HCT116 (cell line): Measurements from ENCODE around the gene FUOM. TPM values are rescaled to one million over a fixed set of nuclear protein-coding genes. Genes with fewer than 3 reads are reported as not detected.

Experiments
- ATAC-seq: fragments of 200-7000 bp; cut with Tn5 transposase; 2 replicates; pipeline ENCODE4 v1.9.1; 2020; ENCODE audit warnings: mild to moderate bottlenecking, moderate library complexity
- BruUV-seq: library from RNA; stranded (reverse); fragments of 400-500 nt; replicated peaks from 2 replicates; lab custom pipeline; 2021; lab: Mats Ljungman, UMichigan
- CTCF ChIA-PET: fragments of 300-600 bp; sonication (Branson Sonifier 250); formaldehyde crosslinking; loops from one replicate; lab custom pipeline; 2021; ENCODE audit warnings: antibody characterized with exemption; lab: Charles Lee
- POLR2A ChIA-PET: fragments of 300-600, 350-600 bp; sonication (Branson Sonifier 250); formaldehyde crosslinking; loops from one replicate; lab custom pipeline; 2021; ENCODE audit warnings: antibody characterized with exemption; lab: Charles Lee
- RAD21 ChIA-PET, 2 experiments: fragments of 300-600 bp; sonication (Branson Sonifier 250); formaldehyde crosslinking; loops; one replicate each; lab custom pipeline; 2023; ENCODE audit warnings: low total read pairs in 2 of 2; ENCODE audit not compliant: uncharacterized antibody in 2 of 2, unreplicated experiment in 2 of 2, low non-redundant PET in 1 of 2; lab: Charles Lee
- DNase-seq: peaks from one replicate; pipeline ENCODE4 v3.0.0-alpha.2; 2010; ENCODE audit warnings: low read depth, low spot score
- H2AFZ ChIP-seq: fragments of 200-600 bp; shearing (Covaris generic), sonication (generic); 2 replicates; pipeline ENCODE4 v1.6.1; 2017; ENCODE audit warnings: low read depth, mixed run types, mixed read lengths, antibody characterized with exemption, low read length; ENCODE audit not compliant: poor library complexity, severe bottlenecking
- H3K27ac ChIP-seq: 2 replicates; pipeline ENCODE4 v1.5.1; 2012; ENCODE audit warnings: low read depth, low read length
- H3K27me3 ChIP-seq: fragments of 200-600 bp; sonication (generic); 2 replicates; pipeline ENCODE4 v1.6.1; 2016; ENCODE audit warnings: mixed run types, low read length, mixed read lengths; ENCODE audit not compliant: insufficient read depth
- H3K36me3 ChIP-seq, 2 experiments: fragments of 200-500 bp in 1 of 2; fragments of 200-600 bp in 1 of 2; sonication (Bioruptor generic) in 1 of 2; sonication (generic) in 1 of 2; 2 replicates each; pipeline versions ENCODE4 v1.5.1 to v1.6.1; 2014 to 2016; ENCODE audit warnings: low read length in 2 of 2, inconsistent platforms in 1 of 2, mixed read lengths in 1 of 2, mixed run types in 1 of 2; ENCODE audit not compliant: insufficient read depth in 2 of 2, control insufficient read depth in 1 of 2
- H3K4me1 ChIP-seq, 2 experiments: fragments of 200-600 bp in 1 of 2; sonication (generic) in 1 of 2; 2 replicates each; pipeline versions ENCODE4 v1.5.1 to v1.6.1; 2012 to 2017; ENCODE audit warnings: low read length in 2 of 2, inconsistent platforms in 1 of 2, mild to moderate bottlenecking in 1 of 2, mixed read lengths in 1 of 2, mixed run types in 1 of 2, moderate library complexity in 1 of 2; ENCODE audit not compliant: insufficient read depth in 2 of 2, control insufficient read depth in 1 of 2
- H3K4me2 ChIP-seq: fragments of 200-600 bp; sonication (generic); 2 replicates; pipeline ENCODE4 v1.6.1; 2017; ENCODE audit warnings: mixed run types, low read length, mixed read lengths
- H3K4me3 ChIP-seq, 2 experiments: fragments of 200-600 bp in 1 of 2; sonication (generic) in 1 of 2; replicated peaks in 1 of 2; 2 replicates each; pipeline ENCODE4 v1.5.1; 2011 to 2016; ENCODE audit warnings: low read length in 2 of 2, control low read depth in 1 of 2, low read depth in 1 of 2, mild to moderate bottlenecking in 1 of 2, mixed read lengths in 1 of 2, mixed run types in 1 of 2
- H3K79me2 ChIP-seq: fragments of 200-600 bp; sonication (generic); 2 replicates; pipeline ENCODE4 v1.6.1; 2017; ENCODE audit warnings: mild to moderate bottlenecking, mixed run types, low read length, moderate library complexity, mixed read lengths; ENCODE audit not compliant: insufficient read depth
- H3K9ac ChIP-seq: fragments of 200-600 bp; sonication (generic); 2 replicates; pipeline ENCODE4 v1.6.1; 2016; ENCODE audit warnings: low read length, mixed read lengths
- H3K9me2 ChIP-seq: fragments of 200-600 bp; sonication (generic), shearing (Covaris generic); 2 replicates; pipeline ENCODE4 v1.6.1; 2017; ENCODE audit warnings: mixed run types, mild to moderate bottlenecking, moderate library complexity; ENCODE audit not compliant: insufficient read depth
- H3K9me3 ChIP-seq, 2 experiments: fragments of 200-500 bp in 1 of 2; fragments of 200-600 bp in 1 of 2; sonication (Bioruptor generic) in 1 of 2; sonication (generic) in 1 of 2; 2 replicates each; pipeline ENCODE4 v1.6.1; 2014 to 2017; ENCODE audit warnings: low read length in 2 of 2, mixed read lengths in 2 of 2, inconsistent platforms in 1 of 2, low read depth in 1 of 2, mild to moderate bottlenecking in 1 of 2, mixed run types in 1 of 2, moderate library complexity in 1 of 2; ENCODE audit not compliant: control insufficient read depth in 1 of 2, insufficient read depth in 1 of 2
- H4K20me1 ChIP-seq: fragments of 200-600 bp; sonication (generic), shearing (Covaris generic); 2 replicates; pipeline ENCODE4 v1.6.1; 2017; ENCODE audit warnings: mixed run types, mild to moderate bottlenecking, moderate library complexity; ENCODE audit not compliant: insufficient read depth
- CEBPB ChIP-seq: IDR thresholded peaks from 2 replicates; pipeline ENCODE4 v1.6.1; 2012; ENCODE audit warnings: low read depth
- FOSL1 ChIP-seq: IDR thresholded peaks from 2 replicates; pipeline ENCODE4 v1.6.1; 2012; ENCODE audit warnings: low read depth
- POLR2AphosphoS5 ChIP-seq: IDR thresholded peaks from 2 replicates; pipeline ENCODE4 v1.6.1; 2011; ENCODE audit warnings: mild to moderate bottlenecking, low read depth, low read length, moderate library complexity
- SRF ChIP-seq: IDR thresholded peaks from 2 replicates; pipeline ENCODE4 v1.6.1; 2012; ENCODE audit warnings: low read depth
- ZBTB33 ChIP-seq: IDR thresholded peaks from 2 replicates; pipeline ENCODE4 v1.6.1; 2011; ENCODE audit warnings: mild to moderate bottlenecking, low read length, moderate library complexity; ENCODE audit not compliant: insufficient replicate concordance; ENCODE audit errors: extremely low read depth
- intact Hi-C: fragments of 100-400 bp; cut with micrococcal nuclease; formaldehyde crosslinking; loops from 2 replicates; pipeline ENCODE4 v1.10.0; 2022
- total RNA-seq: library from RNA; stranded (reverse); gene quantifications from one replicate; pipeline ENCODE4 v1.2.1, GENCODE V29; 2021; ENCODE audit not compliant: unreplicated experiment
- TF ChIP-seq, protein P1 (sequence below): IDR thresholded peaks from 2 replicates; pipeline ENCODE4 v1.6.1; 2012; ENCODE audit warnings: low read depth

FUOM gene
- total RNA-seq, 1 experiment from 2014 or later = 21.5 TPM

DNA sequence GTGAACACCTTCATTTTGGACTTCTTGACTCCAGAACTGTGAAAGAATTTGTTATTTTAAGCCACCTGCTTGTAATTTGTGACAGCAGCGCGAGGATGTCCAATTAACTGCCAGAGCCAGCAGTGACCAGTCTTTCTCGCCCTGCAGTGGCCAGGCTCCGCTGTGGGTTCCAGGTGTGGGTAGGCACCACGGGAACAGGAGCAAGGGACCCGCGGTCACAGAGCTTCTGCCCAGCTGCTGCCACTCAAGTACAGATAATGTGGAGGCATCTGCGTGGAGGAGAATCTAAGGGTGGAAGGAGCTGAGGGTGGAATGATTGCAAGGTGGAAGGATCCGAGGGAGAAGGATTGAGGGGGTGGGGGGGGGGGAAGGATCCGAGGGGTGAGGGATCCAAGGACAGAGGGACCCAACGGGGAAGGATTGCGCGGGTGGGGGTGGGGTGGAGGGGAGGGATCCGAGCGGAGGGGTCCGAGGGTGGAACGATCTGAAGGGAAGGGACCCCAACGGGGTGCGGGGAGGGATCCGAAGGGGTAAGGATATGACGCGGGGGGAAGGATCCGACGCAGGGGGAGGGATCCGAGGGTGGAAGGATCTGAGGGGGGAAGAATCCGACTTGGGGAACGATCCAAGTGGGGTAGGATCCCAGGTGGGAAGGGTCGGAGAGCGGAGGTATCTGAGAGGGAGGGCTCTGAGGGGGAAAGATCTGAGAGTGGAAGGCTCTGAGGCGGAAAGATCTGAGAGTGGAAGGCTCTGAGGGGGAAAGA, 24.7 kb downstream of the FUOM start:
- Histone ChIP-seq H3K9ac (no peak overlapping the region), H3K27me3 (no peaks in the 10 kb centered on the region), H3K4me3 (no peak overlapping the region), H2AFZ (no peak overlapping the region), H3K9me3 (no peaks in the 10 kb centered on the region), H4K20me1 (no peaks in the 10 kb centered on the region), H3K79me2 (no peaks in the 10 kb centered on the region), H3K4me2 (no peak overlapping the region), H3K36me3 (no peaks in the 10 kb centered on the region), H3K27ac (no peak overlapping the region), H3K9me2 (no peaks in the 10 kb centered on the region), H3K4me1 (peaks cover 3 to 7% of the 10 kb centered on the region in 2 experiments)
- no TSS peak for BruUV-seq
- ChIA-PET CTCF (no interaction called here), RAD21 (no interaction called here), POLR2A (no interaction called here)
- intact Hi-C loops = no loop called here
- DNase-seq (no peak), ATAC-seq (no peak)
- TF ChIP-seq ZBTB33 (no peak), CEBPB (no peak), POLR2AphosphoS5 (no peak), SRF (no peak), FOSL1 (no peak)
- TF ChIP-seq, protein P1, sequence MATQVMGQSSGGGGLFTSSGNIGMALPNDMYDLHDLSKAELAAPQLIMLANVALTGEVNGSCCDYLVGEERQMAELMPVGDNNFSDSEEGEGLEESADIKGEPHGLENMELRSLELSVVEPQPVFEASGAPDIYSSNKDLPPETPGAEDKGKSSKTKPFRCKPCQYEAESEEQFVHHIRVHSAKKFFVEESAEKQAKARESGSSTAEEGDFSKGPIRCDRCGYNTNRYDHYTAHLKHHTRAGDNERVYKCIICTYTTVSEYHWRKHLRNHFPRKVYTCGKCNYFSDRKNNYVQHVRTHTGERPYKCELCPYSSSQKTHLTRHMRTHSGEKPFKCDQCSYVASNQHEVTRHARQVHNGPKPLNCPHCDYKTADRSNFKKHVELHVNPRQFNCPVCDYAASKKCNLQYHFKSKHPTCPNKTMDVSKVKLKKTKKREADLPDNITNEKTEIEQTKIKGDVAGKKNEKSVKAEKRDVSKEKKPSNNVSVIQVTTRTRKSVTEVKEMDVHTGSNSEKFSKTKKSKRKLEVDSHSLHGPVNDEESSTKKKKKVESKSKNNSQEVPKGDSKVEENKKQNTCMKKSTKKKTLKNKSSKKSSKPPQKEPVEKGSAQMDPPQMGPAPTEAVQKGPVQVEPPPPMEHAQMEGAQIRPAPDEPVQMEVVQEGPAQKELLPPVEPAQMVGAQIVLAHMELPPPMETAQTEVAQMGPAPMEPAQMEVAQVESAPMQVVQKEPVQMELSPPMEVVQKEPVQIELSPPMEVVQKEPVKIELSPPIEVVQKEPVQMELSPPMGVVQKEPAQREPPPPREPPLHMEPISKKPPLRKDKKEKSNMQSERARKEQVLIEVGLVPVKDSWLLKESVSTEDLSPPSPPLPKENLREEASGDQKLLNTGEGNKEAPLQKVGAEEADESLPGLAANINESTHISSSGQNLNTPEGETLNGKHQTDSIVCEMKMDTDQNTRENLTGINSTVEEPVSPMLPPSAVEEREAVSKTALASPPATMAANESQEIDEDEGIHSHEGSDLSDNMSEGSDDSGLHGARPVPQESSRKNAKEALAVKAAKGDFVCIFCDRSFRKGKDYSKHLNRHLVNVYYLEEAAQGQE = no peak
